Loucy (cell line): ENCODE results near the gene ASTN2.

Experiments used
- EZH2phosphoT487 ChIP-seq: fragments of 200-600 bp; IDR thresholded peaks from 2 replicates; pipeline ENCODE4 v1.6.1; 2018; ENCODE audit warnings: antibody characterized with exemption, mild to moderate bottlenecking, moderate library complexity, borderline replicate concordance
- TF ChIP-seq, protein P1 (sequence below): fragments of 200-600 bp; sonication (generic); conservative IDR thresholded peaks from 2 replicates; pipeline ENCODE4 v1.5.1; 2014; ENCODE audit warnings: mild to moderate bottlenecking, antibody characterized with exemption, low read length

DNA sequence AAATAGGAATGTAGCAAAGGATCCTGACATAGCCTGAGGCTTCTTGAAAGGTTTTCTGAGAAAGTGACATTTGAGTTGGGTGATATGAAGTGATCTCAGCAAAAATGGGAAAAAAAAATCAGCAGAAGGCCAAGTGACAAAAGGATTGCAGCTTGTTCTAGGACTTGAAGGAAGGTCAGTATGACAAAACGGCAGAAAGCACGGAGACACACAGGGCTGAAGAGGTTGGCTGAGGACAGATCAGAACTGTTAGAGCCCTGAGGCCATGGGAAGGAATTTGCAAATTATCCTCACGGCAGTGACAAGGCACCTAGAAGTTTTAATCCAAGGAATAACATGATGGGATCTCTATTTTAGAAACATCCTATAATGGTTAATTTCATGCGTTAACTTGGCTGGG, 696.7 kb downstream of the ASTN2 start:
- TF ChIP-seq, protein P1, sequence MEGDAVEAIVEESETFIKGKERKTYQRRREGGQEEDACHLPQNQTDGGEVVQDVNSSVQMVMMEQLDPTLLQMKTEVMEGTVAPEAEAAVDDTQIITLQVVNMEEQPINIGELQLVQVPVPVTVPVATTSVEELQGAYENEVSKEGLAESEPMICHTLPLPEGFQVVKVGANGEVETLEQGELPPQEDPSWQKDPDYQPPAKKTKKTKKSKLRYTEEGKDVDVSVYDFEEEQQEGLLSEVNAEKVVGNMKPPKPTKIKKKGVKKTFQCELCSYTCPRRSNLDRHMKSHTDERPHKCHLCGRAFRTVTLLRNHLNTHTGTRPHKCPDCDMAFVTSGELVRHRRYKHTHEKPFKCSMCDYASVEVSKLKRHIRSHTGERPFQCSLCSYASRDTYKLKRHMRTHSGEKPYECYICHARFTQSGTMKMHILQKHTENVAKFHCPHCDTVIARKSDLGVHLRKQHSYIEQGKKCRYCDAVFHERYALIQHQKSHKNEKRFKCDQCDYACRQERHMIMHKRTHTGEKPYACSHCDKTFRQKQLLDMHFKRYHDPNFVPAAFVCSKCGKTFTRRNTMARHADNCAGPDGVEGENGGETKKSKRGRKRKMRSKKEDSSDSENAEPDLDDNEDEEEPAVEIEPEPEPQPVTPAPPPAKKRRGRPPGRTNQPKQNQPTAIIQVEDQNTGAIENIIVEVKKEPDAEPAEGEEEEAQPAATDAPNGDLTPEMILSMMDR = no peak
- TF ChIP-seq EZH2phosphoT487 = no peak
